Measurements from ENCODE around the gene KIF7.

GRCh38 chr15:89593018-89593417 lies 62.2 kb downstream of the KIF7 start:
- TF ChIP-seq ATF2 (CRISPR knock-in tag; IDR thresholded peaks at IDR 0.05; ENCODE audit: borderline replicate concordance, low read depth) (no peak), GRHL2 (CRISPR knock-in tag; IDR thresholded peaks at IDR 0.05; ENCODE audit: insufficient replicate concordance, severe bottlenecking) (no peak), NFE2L1 (CRISPR knock-in tag; IDR thresholded peaks at IDR 0.05) (no peak), NR2C2 (CRISPR knock-in tag; IDR thresholded peaks at IDR 0.05) (no peak), TCF7 (CRISPR knock-in tag; IDR thresholded peaks at IDR 0.05; ENCODE audit: low read depth) (no peak), ZNF263 (CRISPR knock-in tag; IDR thresholded peaks at IDR 0.05; ENCODE audit: low read depth) (no peak), SP1 (CRISPR knock-in tag; conservative IDR thresholded peaks at IDR 0.05) (no peak), FOXJ3 (CRISPR knock-in tag; IDR thresholded peaks at IDR 0.05; ENCODE audit: borderline replicate concordance) (no peak)
- TF ChIP-seq, protein P1, sequence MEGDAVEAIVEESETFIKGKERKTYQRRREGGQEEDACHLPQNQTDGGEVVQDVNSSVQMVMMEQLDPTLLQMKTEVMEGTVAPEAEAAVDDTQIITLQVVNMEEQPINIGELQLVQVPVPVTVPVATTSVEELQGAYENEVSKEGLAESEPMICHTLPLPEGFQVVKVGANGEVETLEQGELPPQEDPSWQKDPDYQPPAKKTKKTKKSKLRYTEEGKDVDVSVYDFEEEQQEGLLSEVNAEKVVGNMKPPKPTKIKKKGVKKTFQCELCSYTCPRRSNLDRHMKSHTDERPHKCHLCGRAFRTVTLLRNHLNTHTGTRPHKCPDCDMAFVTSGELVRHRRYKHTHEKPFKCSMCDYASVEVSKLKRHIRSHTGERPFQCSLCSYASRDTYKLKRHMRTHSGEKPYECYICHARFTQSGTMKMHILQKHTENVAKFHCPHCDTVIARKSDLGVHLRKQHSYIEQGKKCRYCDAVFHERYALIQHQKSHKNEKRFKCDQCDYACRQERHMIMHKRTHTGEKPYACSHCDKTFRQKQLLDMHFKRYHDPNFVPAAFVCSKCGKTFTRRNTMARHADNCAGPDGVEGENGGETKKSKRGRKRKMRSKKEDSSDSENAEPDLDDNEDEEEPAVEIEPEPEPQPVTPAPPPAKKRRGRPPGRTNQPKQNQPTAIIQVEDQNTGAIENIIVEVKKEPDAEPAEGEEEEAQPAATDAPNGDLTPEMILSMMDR (IDR thresholded peaks at IDR 0.05), result no peak
- TF ChIP-seq, protein P2, sequence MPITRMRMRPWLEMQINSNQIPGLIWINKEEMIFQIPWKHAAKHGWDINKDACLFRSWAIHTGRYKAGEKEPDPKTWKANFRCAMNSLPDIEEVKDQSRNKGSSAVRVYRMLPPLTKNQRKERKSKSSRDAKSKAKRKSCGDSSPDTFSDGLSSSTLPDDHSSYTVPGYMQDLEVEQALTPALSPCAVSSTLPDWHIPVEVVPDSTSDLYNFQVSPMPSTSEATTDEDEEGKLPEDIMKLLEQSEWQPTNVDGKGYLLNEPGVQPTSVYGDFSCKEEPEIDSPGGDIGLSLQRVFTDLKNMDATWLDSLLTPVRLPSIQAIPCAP (CRISPR knock-in tag; IDR thresholded peaks at IDR 0.05), result no peak
- TF ChIP-seq, protein P3, sequence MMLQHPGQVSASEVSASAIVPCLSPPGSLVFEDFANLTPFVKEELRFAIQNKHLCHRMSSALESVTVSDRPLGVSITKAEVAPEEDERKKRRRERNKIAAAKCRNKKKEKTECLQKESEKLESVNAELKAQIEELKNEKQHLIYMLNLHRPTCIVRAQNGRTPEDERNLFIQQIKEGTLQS (CRISPR knock-in tag; conservative IDR thresholded peaks at IDR 0.05), result no peak
- TF ChIP-seq, protein P4, sequence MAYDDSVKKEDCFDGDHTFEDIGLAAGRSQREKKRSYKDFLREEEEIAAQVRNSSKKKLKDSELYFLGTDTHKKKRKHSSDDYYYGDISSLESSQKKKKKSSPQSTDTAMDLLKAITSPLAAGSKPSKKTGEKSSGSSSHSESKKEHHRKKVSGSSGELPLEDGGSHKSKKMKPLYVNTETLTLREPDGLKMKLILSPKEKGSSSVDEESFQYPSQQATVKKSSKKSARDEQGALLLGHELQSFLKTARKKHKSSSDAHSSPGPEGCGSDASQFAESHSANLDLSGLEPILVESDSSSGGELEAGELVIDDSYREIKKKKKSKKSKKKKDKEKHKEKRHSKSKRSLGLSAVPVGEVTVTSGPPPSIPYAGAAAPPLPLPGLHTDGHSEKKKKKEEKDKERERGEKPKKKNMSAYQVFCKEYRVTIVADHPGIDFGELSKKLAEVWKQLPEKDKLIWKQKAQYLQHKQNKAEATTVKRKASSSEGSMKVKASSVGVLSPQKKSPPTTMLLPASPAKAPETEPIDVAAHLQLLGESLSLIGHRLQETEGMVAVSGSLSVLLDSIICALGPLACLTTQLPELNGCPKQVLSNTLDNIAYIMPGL (CRISPR knock-in tag; IDR thresholded peaks at IDR 0.05), result no peak
- TF ChIP-seq, protein P5, sequence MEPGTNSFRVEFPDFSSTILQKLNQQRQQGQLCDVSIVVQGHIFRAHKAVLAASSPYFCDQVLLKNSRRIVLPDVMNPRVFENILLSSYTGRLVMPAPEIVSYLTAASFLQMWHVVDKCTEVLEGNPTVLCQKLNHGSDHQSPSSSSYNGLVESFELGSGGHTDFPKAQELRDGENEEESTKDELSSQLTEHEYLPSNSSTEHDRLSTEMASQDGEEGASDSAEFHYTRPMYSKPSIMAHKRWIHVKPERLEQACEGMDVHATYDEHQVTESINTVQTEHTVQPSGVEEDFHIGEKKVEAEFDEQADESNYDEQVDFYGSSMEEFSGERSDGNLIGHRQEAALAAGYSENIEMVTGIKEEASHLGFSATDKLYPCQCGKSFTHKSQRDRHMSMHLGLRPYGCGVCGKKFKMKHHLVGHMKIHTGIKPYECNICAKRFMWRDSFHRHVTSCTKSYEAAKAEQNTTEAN (CRISPR knock-in tag; IDR thresholded peaks at IDR 0.05), result no peak

All from WTC11 (cell line).